ENCODE results near the gene ZNF281. TPM values are rescaled to one million over a fixed set of nuclear protein-coding genes. Genes with fewer than 3 reads are reported as not detected.

The ZNF281 gene
- 16.7 and 19.0 TPM in 2 replicates for total RNA-seq (2012; rRNA removed)

- H3K27me3 ChIP-seq (ENCODE audit: control insufficient read depth, insufficient read depth, low read length), result no peaks in the 10 kb centered on the region
- peak within 1 kb of the TSS; percentile 100 for H3K9ac ChIP-seq (ENCODE audit: low read depth, low read length)
- H3K9me3 ChIP-seq (replicated peaks; ENCODE audit: low read length), result no peaks in the 10 kb centered on the region
- H3K4me3 ChIP-seq (ENCODE audit: low read length), result peak within 1 kb of the TSS; percentile 92
- peak within 1 kb of the TSS; percentile 81 for H3K4me2 ChIP-seq (ENCODE audit: low read length)
- peaks cover 40% of the 10 kb centered on the region for H3K36me3 ChIP-seq (ENCODE audit: insufficient read depth, low read length)
- H3K4me1 ChIP-seq (ENCODE audit: control insufficient read depth, insufficient read depth, low read length), result peaks cover 47% of the 10 kb centered on the region
Observed at GRCh38 chr1:200409761-200410565, at the start of gene ZNF281. ZNF281 (minus strand) TSS chr1:200410036; CDS start chr1:200409705, 331 bp downstream.

GRCh38 chr1:200458780-200459179 lies 48.9 kb upstream of the ZNF281 start:
- no peak overlapping the region for H3K4me3 ChIP-seq (ENCODE audit: low read length)
- no peak overlapping the region for H3K9ac ChIP-seq (ENCODE audit: low read depth, low read length)
- no peaks in the 10 kb centered on the region for H3K27me3 ChIP-seq (ENCODE audit: control insufficient read depth, insufficient read depth, low read length)
- no peaks in the 10 kb centered on the region for H3K36me3 ChIP-seq (ENCODE audit: insufficient read depth, low read length)
- H3K4me1 ChIP-seq (ENCODE audit: control insufficient read depth, insufficient read depth, low read length), result peaks cover 3% of the 10 kb centered on the region
- H3K9me3 ChIP-seq (replicated peaks; ENCODE audit: low read length), result no peaks in the 10 kb centered on the region
- no peak overlapping the region for H3K4me2 ChIP-seq (ENCODE audit: low read length)

DNA sequence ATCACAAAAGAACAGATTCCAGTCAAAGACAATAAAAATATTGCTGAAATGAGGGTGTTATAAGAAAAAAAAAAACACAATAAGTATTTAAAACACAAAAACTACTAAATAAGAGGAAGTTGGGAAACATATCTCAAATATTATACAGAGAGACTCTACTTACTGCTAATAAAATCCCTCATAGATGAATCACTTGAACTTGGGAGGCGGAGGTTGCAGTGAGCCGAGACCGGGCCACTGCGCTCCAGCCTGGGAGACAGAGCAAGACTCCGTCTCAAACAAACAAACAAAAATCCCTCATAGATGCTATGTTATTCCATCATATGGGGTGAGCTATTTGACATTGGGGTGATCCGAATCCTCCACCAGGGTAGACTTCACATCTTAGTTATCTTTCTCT lies 48.0 kb upstream of the ZNF281 start:
- Histone ChIP-seq H3K9me3 (replicated peaks; ENCODE audit: low read length) (no peaks in the 10 kb centered on the region), H3K9ac (ENCODE audit: low read depth, low read length) (no peak overlapping the region), H3K4me3 (ENCODE audit: low read length) (no peak overlapping the region), H3K4me2 (ENCODE audit: low read length) (no peak overlapping the region), H3K27me3 (ENCODE audit: control insufficient read depth, insufficient read depth, low read length) (no peaks in the 10 kb centered on the region), H3K4me1 (ENCODE audit: control insufficient read depth, insufficient read depth, low read length) (peaks cover 12% of the 10 kb centered on the region), H3K36me3 (ENCODE audit: insufficient read depth, low read length) (no peaks in the 10 kb centered on the region)

DNA sequence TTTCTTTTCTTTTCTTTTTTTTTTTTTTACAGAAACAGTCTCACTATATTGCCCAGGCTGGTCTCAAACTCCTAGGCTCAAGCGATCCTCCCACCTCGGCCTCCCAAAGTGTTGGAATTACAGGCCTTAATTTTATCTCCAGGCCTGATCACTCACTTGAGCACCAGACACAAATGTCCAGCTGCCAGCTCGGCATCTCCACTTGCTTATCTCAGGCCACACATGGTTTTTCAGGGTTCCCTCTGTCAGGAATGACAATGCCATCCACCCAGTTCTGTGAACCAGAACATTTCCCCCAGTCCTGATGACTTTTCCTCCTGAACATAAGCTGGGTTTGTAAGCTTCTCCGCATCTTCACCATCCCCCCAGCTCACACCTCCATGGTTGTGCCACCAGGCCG lies 44.6 kb upstream of the ZNF281 start:
- Histone ChIP-seq H3K4me1 (ENCODE audit: control insufficient read depth, insufficient read depth, low read length) (peaks cover 12% of the 10 kb centered on the region), H3K9me3 (replicated peaks; ENCODE audit: low read length) (no peaks in the 10 kb centered on the region), H3K36me3 (ENCODE audit: insufficient read depth, low read length) (no peaks in the 10 kb centered on the region), H3K27me3 (ENCODE audit: control insufficient read depth, insufficient read depth, low read length) (no peaks in the 10 kb centered on the region), H3K4me2 (ENCODE audit: low read length) (no peak overlapping the region), H3K4me3 (ENCODE audit: low read length) (no peak overlapping the region), H3K9ac (ENCODE audit: low read depth, low read length) (no peak overlapping the region)

GRCh38 chr1:200453553-200453905 lies 43.7 kb upstream of the ZNF281 start:
- Histone ChIP-seq H3K27me3 (ENCODE audit: control insufficient read depth, insufficient read depth, low read length) (no peaks in the 10 kb centered on the region), H3K4me2 (ENCODE audit: low read length) (peak overlapping the region; percentile 62), H3K4me3 (ENCODE audit: low read length) (peak overlapping the region; percentile 39), H3K36me3 (ENCODE audit: insufficient read depth, low read length) (no peaks in the 10 kb centered on the region), H3K9me3 (replicated peaks; ENCODE audit: low read length) (no peaks in the 10 kb centered on the region), H3K4me1 (ENCODE audit: control insufficient read depth, insufficient read depth, low read length) (peaks cover 12% of the 10 kb centered on the region), H3K9ac (ENCODE audit: low read depth, low read length) (no peak overlapping the region)

DNA sequence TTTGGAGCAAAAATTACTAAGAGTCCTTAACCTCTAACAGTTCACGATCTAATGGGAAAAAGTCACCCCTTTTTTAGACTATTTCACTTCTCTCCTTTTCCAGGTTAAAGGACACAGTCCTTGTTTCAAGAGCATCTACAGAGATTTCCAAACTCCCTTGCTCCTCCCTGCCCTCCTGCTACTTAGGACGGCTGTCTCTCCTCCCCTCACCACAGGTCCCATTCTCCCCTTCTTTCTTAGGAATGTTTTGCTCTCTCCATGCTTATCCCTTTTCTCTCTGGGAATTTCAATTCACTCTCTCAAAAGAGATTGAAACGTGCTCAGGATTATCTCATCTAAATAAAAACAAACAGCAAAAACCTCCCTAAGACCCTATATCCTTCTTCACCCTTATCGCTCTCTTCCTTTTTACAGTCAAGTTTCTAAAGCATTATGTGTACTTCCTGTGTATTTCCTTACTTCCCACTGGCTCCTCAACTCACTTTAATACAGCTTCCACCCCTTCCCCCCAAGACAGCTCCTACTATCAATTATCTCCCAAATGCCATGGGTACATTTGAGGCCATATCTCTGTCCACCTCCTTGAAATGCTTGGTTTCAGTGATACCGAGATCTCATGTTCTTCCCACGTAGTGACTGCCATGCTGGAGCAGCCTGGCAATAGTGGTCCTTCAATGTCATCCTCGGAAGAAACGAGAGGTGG lies 43.2 kb upstream of the ZNF281 start:
- Histone ChIP-seq H3K9me3 (replicated peaks; ENCODE audit: low read length) (no peaks in the 10 kb centered on the region), H3K9ac (ENCODE audit: low read depth, low read length) (no peak overlapping the region), H3K27me3 (ENCODE audit: control insufficient read depth, insufficient read depth, low read length) (no peaks in the 10 kb centered on the region), H3K4me1 (ENCODE audit: control insufficient read depth, insufficient read depth, low read length) (peaks cover 12% of the 10 kb centered on the region), H3K4me2 (ENCODE audit: low read length) (peak overlapping the region; percentile 62), H3K36me3 (ENCODE audit: insufficient read depth, low read length) (no peaks in the 10 kb centered on the region), H3K4me3 (ENCODE audit: low read length) (peak overlapping the region; percentile 39)

DNA sequence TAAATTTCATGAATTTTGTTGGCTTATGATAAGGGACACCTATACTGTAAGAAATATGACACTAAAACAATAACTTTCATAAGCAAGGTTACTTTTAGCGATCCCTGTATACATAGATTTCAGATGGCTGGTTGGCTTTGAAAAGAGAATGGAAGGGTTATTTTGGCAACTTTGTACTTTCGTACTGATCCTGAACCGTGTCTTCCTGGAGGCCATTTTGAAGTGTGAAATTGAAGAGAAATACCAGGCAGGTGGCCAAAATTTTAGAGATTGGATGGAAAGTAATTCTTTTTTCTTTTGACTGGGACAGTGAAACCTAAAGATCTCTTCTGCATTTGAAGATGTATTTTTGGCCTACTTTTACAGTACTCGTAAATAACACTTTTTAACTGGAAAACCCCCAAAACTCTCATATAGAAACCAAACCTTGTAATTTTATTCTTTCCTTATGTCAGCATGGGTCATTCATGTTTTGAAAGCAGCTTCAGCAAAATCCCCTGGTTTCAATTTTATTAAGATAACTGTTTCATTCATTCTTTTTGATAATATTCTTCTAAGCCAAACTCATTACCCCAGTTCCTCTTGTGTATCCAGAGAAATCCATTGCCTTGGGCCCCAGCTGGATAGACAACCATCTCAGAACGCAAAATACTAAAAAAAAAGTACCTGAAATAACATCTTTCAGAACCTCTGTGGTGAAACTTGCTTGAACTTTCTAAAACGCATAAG lies 38.4 kb upstream of the ZNF281 start:
- Histone ChIP-seq H3K9ac (ENCODE audit: low read depth, low read length) (no peak overlapping the region), H3K4me3 (ENCODE audit: low read length) (no peak overlapping the region), H3K27me3 (ENCODE audit: control insufficient read depth, insufficient read depth, low read length) (no peaks in the 10 kb centered on the region), H3K9me3 (replicated peaks; ENCODE audit: low read length) (no peaks in the 10 kb centered on the region), H3K4me1 (ENCODE audit: control insufficient read depth, insufficient read depth, low read length) (peaks cover 14% of the 10 kb centered on the region), H3K4me2 (ENCODE audit: low read length) (no peak overlapping the region), H3K36me3 (ENCODE audit: insufficient read depth, low read length) (no peaks in the 10 kb centered on the region)

- H3K4me2 ChIP-seq (ENCODE audit: low read length), result peak overlapping the region; percentile 45
- no peak overlapping the region for H3K9ac ChIP-seq (ENCODE audit: low read depth, low read length)
- no peaks in the 10 kb centered on the region for H3K9me3 ChIP-seq (replicated peaks; ENCODE audit: low read length)
- no peak overlapping the region for H3K4me3 ChIP-seq (ENCODE audit: low read length)
- no peaks in the 10 kb centered on the region for H3K27me3 ChIP-seq (ENCODE audit: control insufficient read depth, insufficient read depth, low read length)
- no peaks in the 10 kb centered on the region for H3K36me3 ChIP-seq (ENCODE audit: insufficient read depth, low read length)
- H3K4me1 ChIP-seq (ENCODE audit: control insufficient read depth, insufficient read depth, low read length), result peaks cover 16% of the 10 kb centered on the region
Observed at GRCh38 chr1:200445213-200445612, 35.4 kb upstream of the ZNF281 start.

- H3K27me3 ChIP-seq (ENCODE audit: control insufficient read depth, insufficient read depth, low read length), result no peaks in the 10 kb centered on the region
- no peak overlapping the region for H3K4me2 ChIP-seq (ENCODE audit: low read length)
- H3K9me3 ChIP-seq (replicated peaks; ENCODE audit: low read length), result no peaks in the 10 kb centered on the region
- no peak overlapping the region for H3K9ac ChIP-seq (ENCODE audit: low read depth, low read length)
- no peaks in the 10 kb centered on the region for H3K36me3 ChIP-seq (ENCODE audit: insufficient read depth, low read length)
- no peak overlapping the region for H3K4me3 ChIP-seq (ENCODE audit: low read length)
- H3K4me1 ChIP-seq (ENCODE audit: control insufficient read depth, insufficient read depth, low read length), result peaks cover 16% of the 10 kb centered on the region
Observed at GRCh38 chr1:200444478-200444877, 34.6 kb upstream of the ZNF281 start.

GRCh38 chr1:200443860-200444259 lies 34.0 kb upstream of the ZNF281 start:
- Histone ChIP-seq H3K4me1 (ENCODE audit: control insufficient read depth, insufficient read depth, low read length) (peaks cover 22% of the 10 kb centered on the region), H3K9ac (ENCODE audit: low read depth, low read length) (no peak overlapping the region), H3K27me3 (ENCODE audit: control insufficient read depth, insufficient read depth, low read length) (no peaks in the 10 kb centered on the region), H3K4me2 (ENCODE audit: low read length) (no peak overlapping the region), H3K9me3 (replicated peaks; ENCODE audit: low read length) (no peaks in the 10 kb centered on the region), H3K36me3 (ENCODE audit: insufficient read depth, low read length) (no peaks in the 10 kb centered on the region), H3K4me3 (ENCODE audit: low read length) (no peak overlapping the region)

- no peak overlapping the region for H3K4me3 ChIP-seq (ENCODE audit: low read length)
- no peak overlapping the region for H3K4me2 ChIP-seq (ENCODE audit: low read length)
- no peaks in the 10 kb centered on the region for H3K36me3 ChIP-seq (ENCODE audit: insufficient read depth, low read length)
- H3K4me1 ChIP-seq (ENCODE audit: control insufficient read depth, insufficient read depth, low read length), result peaks cover 29% of the 10 kb centered on the region
- H3K9me3 ChIP-seq (replicated peaks; ENCODE audit: low read length), result no peaks in the 10 kb centered on the region
- no peak overlapping the region for H3K9ac ChIP-seq (ENCODE audit: low read depth, low read length)
- no peaks in the 10 kb centered on the region for H3K27me3 ChIP-seq (ENCODE audit: control insufficient read depth, insufficient read depth, low read length)
Observed at GRCh38 chr1:200442537-200443156, 32.8 kb upstream of the ZNF281 start.

Measured in skeletal muscle satellite cell (primary cell).